Esophagus mucosa (tissue), 1 donor: ENCODE results near the gene ANAPC13. TPM values are rescaled to one million over a fixed set of nuclear protein-coding genes. Genes with fewer than 3 reads are reported as not detected.

Experiments
- ATAC-seq: fragments of 200-7000 bp; cut with Tn5 transposase; one replicate; pipeline ENCODE4 v1.9.1; 2020
- total RNA-seq: library from RNA; stranded (reverse); gene quantifications from one replicate; pipeline ENCODE4 v1.2.4, GENCODE V29; 2023
- donor health status: DM: yes; HTN: yes; CAD: no.

Gene ANAPC13
- total RNA-seq, 1 donor from 2014 or later, result 17.5 TPM

DNA sequence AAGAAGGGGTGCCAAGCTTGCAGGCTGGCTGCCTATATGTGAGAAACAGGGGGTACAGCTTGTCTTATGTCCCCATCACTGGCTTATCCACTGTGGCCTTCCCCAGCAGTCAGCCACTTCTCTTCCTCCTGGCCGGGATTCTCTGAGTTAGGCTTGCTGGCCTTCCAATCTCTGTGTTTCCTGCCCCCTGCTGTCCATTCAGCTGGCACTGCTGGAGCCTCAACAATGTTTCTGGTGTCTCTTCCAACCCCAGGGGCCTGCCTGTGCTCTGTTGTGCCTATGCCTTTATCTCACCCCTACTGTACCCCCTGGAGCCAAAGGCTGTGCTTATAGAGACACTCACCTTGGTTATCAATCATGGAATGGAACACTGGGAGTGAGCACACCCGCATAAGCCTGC lies 36.5 kb downstream of the ANAPC13 start:
- peak; percentile 62 for ATAC-seq

- no peak for ATAC-seq
These were observed 37.1 kb downstream of the ANAPC13 start for GRCh38 chr3:134448664-134449063.

- no peak for ATAC-seq
These were observed 38.4 kb downstream of the ANAPC13 start for GRCh38 chr3:134447351-134447750.

DNA sequence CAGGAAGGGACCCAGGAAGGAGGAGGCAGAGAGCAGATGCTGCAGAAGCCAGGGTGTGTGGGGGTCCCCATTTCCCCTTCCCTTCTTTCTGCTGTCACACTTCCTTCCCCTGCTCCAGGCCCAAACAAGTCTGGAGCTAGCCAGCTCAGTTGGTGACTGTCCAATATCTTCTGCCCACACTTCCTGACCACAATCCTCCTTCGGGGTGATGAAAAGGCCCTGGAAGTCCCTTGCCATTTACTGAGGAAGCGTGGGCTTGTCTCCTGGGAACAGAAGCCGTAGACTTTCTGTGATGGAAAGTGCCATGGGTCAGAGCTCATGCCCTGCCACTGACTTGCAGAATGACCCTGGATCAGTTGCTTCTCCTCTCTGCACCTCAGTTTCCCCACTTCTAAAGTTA lies 39.0 kb downstream of the ANAPC13 start:
- no peak for ATAC-seq

GRCh38 chr3:134445636-134446035 lies 40.1 kb downstream of the ANAPC13 start:
- no peak for ATAC-seq

DNA sequence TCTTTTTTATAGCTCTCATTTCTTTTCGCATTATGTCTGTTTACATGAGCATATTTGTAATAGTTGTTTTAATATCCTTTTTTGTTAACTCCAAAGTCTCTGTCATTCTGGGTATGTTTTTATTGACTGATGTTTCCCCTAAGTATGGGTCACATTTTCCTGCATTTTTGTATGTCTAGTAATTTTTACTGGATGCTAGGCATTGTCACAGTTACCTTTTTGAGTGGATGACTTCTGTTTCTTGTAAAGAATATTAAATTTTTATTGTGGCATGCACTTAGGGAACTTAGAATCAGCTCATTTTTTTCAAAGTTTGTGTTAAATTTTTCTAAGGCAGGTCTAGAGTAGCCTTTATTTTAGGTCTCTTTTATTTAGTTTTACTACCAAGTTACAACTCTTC lies 40.7 kb downstream of the ANAPC13 start:
- ATAC-seq, result no peak

- no peak for ATAC-seq
These were observed 44.0 kb downstream of the ANAPC13 start for GRCh38 chr3:134441821-134442220.

GRCh38 chr3:134441321-134441720 lies 44.5 kb downstream of the ANAPC13 start:
- no peak for ATAC-seq

DNA sequence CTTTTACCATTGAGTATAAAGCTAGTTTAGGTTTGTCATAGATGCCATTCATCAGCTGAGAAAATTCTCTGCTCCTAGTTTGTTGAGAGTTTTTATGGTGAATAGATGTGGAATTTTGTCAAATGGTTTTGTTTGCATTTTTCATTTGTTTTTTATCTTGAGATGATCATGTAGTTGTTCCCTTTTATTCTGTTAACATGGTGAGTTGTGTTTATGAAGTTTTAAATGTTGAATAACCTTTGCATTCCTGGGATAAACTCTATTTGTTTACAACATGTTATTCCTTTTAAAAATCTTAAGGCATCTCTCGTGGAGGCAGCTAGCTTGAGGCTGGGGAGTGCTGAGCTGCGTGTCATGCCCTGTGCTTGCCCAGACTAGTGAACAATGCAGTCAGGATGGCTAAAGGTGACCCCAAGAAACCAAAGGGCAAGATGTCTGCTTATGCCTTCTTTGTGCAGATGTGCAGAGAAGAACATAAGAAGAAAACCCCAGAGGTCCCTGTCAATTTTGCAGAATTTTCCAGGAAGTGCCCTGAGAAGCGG lies 48.5 kb downstream of the ANAPC13 start:
- no peak for ATAC-seq

DNA sequence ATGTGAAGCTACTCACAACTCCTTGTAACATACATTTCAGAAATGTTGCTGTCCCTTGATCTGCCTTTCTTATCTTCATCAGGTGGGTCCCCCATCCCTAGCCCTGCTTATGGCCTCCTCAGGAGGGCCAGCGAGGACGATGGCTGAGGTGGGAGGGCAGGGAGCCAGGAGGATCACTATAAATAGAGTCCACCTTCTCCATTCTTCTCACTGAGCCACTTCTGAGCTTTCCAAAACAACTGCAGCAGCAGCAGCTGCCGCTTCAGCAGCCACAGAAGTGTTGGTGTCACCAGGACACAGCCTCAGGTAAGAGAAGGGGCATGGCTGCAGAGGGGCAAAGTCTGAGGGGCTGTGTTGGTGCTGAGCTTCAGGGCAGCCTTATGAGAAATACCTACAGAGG lies 53.5 kb downstream of the ANAPC13 start:
- no peak for ATAC-seq

- no peak for ATAC-seq
These were observed 54.8 kb downstream of the ANAPC13 start for GRCh38 chr3:134430950-134431445.

DNA sequence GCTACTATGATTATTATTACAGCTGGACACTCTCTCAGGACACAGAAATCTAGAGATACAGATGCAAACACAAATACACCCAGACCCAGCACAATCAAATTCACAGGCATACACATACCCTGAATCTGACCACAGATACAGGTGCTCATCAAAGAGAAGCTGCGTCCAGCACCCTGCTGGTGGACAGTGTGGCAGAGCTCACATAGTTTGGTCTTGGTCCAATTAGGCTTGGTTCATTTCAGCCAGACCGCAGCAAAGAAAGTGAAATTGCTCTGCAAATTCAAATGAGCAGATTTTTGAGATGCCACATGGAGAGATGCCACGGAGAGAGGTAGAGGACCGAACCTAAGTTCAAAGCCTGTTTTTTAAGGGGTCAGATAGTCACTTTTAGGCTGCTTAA lies 55.6 kb downstream of the ANAPC13 start:
- no peak for ATAC-seq

- no peak for ATAC-seq
These were observed 57.4 kb downstream of the ANAPC13 start for GRCh38 chr3:134428401-134428800.

Other genes with a start within 250 kb of the ANAPC13 start
- gene RYK, start 235.1 kb downstream of the ANAPC13 start, total RNA-seq, result 32.2 TPM
- 33.2 TPM for gene AMOTL2, start 111.5 kb downstream of the ANAPC13 start, total RNA-seq
- 11.0 TPM for gene CEP63, start 72 bp upstream of the ANAPC13 start, total RNA-seq
- gene KY, start 165.0 kb upstream of the ANAPC13 start, total RNA-seq, result not detected